NCI-H1436 treated with DMSO at 0.1 percent for 48 hours (cell line): Measurements from ENCODE around the gene NCK2.

Experiments
- DNase-seq: peaks from one replicate; lab custom pipeline; 2025; lab: John Stamatoyannopoulos, UW

NCK2 gene

DNA sequence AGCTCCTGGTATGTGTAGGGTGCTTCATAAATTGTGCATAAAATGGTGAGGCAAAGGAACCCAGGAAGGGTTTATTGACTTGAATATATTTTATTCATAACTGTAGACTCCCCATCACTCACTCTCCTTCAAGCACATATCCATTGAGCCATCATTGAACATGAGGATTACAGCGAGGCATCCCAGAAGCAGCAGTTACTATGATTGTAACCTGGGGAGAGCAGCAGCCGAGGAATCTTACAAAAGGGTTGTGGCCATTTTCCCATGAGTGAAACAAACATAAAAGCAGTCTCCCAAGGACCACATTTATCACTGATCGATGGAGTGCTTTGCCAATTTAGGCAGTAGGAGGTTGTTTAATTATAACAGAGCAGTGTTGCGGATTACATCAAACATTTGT lies 183.4 kb downstream of the NCK2 start:
- DNase-seq, result no peak

- DNase-seq, result no peak
Observed at GRCh38 chr2:105928563-105928962, 183.9 kb downstream of the NCK2 start.

GRCh38 chr2:105929516-105929915 lies 184.8 kb downstream of the NCK2 start:
- DNase-seq, result no peak

DNA sequence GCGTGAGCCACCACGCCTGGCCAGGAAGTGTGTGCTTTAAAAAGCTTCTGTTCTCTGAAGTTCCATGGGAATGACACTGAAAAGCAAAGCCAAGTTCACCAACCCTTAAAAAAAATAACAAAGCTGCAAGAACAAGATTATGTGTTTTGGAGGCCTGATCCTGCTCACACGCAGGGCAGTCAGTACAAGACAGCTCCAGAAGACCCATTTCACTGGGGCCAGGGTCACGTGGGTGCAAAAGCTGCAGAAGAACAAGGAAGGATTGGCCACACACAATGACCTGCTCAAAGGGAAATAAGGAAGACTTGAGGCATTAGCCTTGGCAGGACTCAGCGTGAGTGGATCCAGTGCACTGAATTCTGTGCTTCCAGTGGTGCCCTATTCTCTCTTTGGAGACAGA lies 187.9 kb downstream of the NCK2 start:
- DNase-seq, result no peak

GRCh38 chr2:105933906-105934305 lies 189.2 kb downstream of the NCK2 start:
- no peak for DNase-seq

- no peak for DNase-seq
Observed at GRCh38 chr2:105934467-105934866, 189.8 kb downstream of the NCK2 start.

DNA sequence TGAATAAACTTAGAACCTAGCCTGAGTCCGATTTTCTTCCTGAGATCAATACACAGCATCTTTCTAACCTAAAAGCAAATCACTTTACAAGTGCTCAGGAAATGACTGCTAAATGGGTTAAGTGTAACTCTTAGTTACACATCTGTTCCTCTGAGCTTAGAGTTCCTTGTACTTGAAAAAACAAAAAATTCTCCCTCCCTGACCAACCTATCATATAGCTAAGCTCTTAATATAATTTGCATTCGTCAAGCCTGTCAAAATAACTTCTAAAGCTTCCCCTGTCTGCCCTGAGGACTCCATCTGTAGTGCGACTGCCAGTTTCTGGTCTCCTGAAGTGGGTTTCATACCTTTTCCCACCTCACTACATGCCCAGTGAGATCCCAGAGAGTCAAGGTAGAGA lies 190.4 kb downstream of the NCK2 start:
- no peak for DNase-seq

DNA sequence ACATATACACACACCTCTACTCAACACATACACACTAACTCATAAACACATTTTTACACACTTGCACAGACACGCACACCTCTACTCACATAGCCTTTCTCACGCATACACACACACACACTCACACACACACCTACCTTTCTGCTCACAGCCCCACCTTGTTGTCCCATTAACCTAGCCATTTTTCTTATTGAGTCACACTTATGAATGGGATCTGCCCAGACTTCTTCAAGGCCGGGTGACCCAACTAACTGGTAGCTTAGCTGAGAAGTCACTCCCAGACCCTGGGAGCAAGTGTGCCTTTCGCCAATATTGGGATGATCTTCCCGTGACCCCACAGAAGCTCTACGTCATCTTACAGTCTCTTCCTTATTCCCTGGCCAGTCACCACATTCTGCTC lies 192.2 kb downstream of the NCK2 start:
- no peak for DNase-seq

DNA sequence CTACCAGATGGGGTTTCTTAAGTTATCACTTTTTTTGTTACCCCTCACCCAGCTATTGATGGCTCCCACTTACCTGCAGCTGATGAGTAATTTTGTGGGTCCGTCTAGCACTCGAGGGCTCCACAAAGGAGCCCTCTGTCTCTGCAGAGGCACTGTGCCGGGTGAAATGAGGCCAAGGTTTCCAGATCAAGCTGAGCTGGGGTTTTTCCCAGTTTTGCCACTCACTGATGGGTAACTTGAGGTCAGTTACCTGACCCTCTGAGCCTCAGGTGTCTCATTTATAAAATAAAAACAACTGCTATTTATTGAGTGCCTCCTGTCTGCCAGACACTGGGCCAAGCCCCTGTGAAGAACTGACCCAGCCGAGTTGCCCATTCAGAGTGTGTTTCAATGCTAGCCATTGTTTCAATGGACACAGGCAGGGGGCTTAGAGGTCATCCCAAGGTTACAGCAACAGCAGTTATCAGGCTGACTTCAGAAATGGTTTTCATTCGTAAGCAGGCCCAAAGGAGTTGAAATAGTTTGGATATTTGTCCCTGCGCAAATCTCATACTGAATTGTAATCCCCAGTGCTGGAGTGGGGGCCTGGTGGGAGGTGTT lies 192.9 kb downstream of the NCK2 start:
- no peak for DNase-seq
